ENCODE data around the gene DCDC2.

DNA sequence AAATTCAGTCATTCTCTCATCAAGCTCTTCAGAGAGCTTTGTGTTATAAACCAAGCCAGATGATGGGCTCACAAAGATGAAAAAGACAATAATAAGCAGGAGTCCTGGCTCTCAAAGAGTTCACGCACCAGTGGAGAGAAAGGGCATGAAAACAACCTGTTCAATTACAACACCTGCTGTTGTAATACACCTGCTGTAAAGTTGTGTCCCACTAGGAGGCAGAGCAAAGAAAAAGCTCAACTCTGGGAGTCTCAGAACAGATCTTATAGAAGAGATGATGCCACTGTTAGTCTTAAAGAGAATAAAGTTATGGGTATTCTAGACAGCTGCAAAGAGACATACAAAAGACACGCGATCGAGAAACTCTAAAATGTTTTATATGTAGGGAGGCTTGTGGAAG, 100.6 kb downstream of the DCDC2 start:
- TF ChIP-seq POLR2A (IDR thresholded peaks at IDR 0.05; ENCODE audit: low read length) (no peak), GATA1 (IDR thresholded peaks at IDR 0.05; ENCODE audit: low read depth, low read length) (no peak)
